Prostate gland (tissue), 2 donors: ENCODE measurements around the gene PEX13. TPM values are rescaled to one million over a fixed set of nuclear protein-coding genes. Genes with fewer than 3 reads are reported as not detected.

Source experiments
- DNase-seq: peaks from one replicate; pipeline ENCODE4 v3.0.0-alpha.2; 2019; ENCODE audit warnings: low spot score
- H3K27ac ChIP-seq, 2 donors: fragments of 200-600 bp; sonication (generic); 2 replicates each; pipeline ENCODE4 v1.5.1; 2017 to 2019
- H3K27me3 ChIP-seq: fragments of 200-600 bp; sonication (generic); replicated peaks from 2 replicates; pipeline ENCODE4 v1.5.1; 2019; ENCODE audit not compliant: insufficient read depth
- H3K36me3 ChIP-seq, 2 donors: fragments of 200-600 bp; sonication (generic); 1 replicate in 1 of 2; 2 replicates in 1 of 2; pipeline versions ENCODE4 v1.5.1 to v1.8.1; 2017 to 2019
- H3K4me1 ChIP-seq: fragments of 200-600 bp; sonication (generic); replicated peaks from 2 replicates; pipeline ENCODE4 v1.5.1; 2019
- H3K4me3 ChIP-seq, 2 donors: fragments of 200-600 bp; sonication (generic); 2 replicates each; pipeline ENCODE4 v1.5.1; 2017 to 2019
- H3K9me3 ChIP-seq: fragments of 200-600 bp; sonication (generic); 2 replicates; pipeline ENCODE4 v1.5.1; 2017
- CTCF ChIP-seq, 4 experiments: fragments of 200-600 bp in 2 of 4; fragments of 450-650 bp in 2 of 4; sonication (generic) in 2 of 4; IDR thresholded peaks; 1 replicate in 3 of 4; 2 replicates in 1 of 4; pipeline ENCODE4 v1.5.1; 2016 to 2019; ENCODE audit warnings: antibody characterized with exemption in 4 of 4, mild to moderate bottlenecking in 2 of 4, moderate library complexity in 2 of 4
- POLR2A ChIP-seq: fragments of 450-650 bp; IDR thresholded peaks from one replicate; pipeline ENCODE4 v1.6.1; 2016; ENCODE audit warnings: antibody characterized with exemption, mild to moderate bottlenecking
- POLR2AphosphoS5 ChIP-seq: sonication (generic); formaldehyde crosslinking; IDR thresholded peaks from one replicate; pipeline ENCODE4 v1.6.1; 2017; ENCODE audit warnings: antibody characterized with exemption
- WGBS: methylation state at CpG from one replicate; pipeline ENCODE4 v1.1.5; 2018; 5-methylcytosine and 5-hydroxymethylcytosine counted together
- intact Hi-C: fragments of 100-400 bp; cut with DNase I; formaldehyde crosslinking; loops from one replicate; pipeline ENCODE4 v1.14.2; 2022
- small RNA-seq, 2 donors: library from RNA; depleted of rRNA; stranded (forward); fragments of <200 nt; gene quantifications; one replicate each; pipeline ENCODE3, GENCODE V24; 2016
- total RNA-seq, 2 donors: library from RNA; depleted of rRNA; stranded (reverse); fragments of >200 nt; gene quantifications; one replicate each; pipeline ENCODE4 v1.1.0, GENCODE V29; 2016

PEX13 gene
- total RNA-seq, 2 donors from 2014 or later, result 31.7 to 63.8 TPM

GRCh38 chr2:61089797-61090196 lies 72.3 kb downstream of the PEX13 start:
- H3K27ac ChIP-seq, result no peak overlapping the region
- intact Hi-C loops, result no loop called here
- DNase-seq, result no peak

GRCh38 chr2:61090386-61090921 lies 72.9 kb downstream of the PEX13 start:
- intact Hi-C loops, result no loop called here
- Histone ChIP-seq H3K27me3 (no peaks in the 10 kb centered on the region), H3K9me3 (no peaks in the 10 kb centered on the region), H3K36me3 (no peaks in the 10 kb centered on the region), H3K27ac (no peak overlapping the region), H3K4me1 (no peaks in the 10 kb centered on the region), H3K4me3 (no peak overlapping the region)
- no peak for DNase-seq
- WGBS, result 88% methylated on average over 5 of the region's 5 CpGs
- no peak for TF ChIP-seq POLR2A
- TF ChIP-seq CTCF (IDR thresholded peaks at IDR 0.05), result no peak
- no peak for TF ChIP-seq POLR2AphosphoS5

More at GRCh38 chr2:61089797-61090196, 72.3 kb downstream of the PEX13 start:
- no peaks in the 10 kb centered on the region for H3K36me3 ChIP-seq
- H3K4me3 ChIP-seq, result no peak overlapping the region
- H3K4me1 ChIP-seq, result no peaks in the 10 kb centered on the region
- no peak for TF ChIP-seq POLR2AphosphoS5
- TF ChIP-seq CTCF (IDR thresholded peaks at IDR 0.05), result no peak
- TF ChIP-seq POLR2A, result no peak
- no peaks in the 10 kb centered on the region for H3K27me3 ChIP-seq
- H3K9me3 ChIP-seq, result no peaks in the 10 kb centered on the region

- no peaks in the 10 kb centered on the region for H3K4me1 ChIP-seq
- WGBS, result 89% methylated on average over 8 of the region's 8 CpGs
- intact Hi-C loops, result no loop called here
Measured at GRCh38 chr2:61091485-61091884, 74.0 kb downstream of the PEX13 start.

GRCh38 chr2:61096438-61096837 lies 78.9 kb downstream of the PEX13 start:
- H3K27ac ChIP-seq, result no peak overlapping the region
- H3K36me3 ChIP-seq, result no peaks in the 10 kb centered on the region
- no peak for TF ChIP-seq POLR2AphosphoS5
- TF ChIP-seq POLR2A, result no peak
- TF ChIP-seq CTCF (IDR thresholded peaks at IDR 0.05), result no peak
- intact Hi-C loops, result no loop called here
- no peaks in the 10 kb centered on the region for H3K4me1 ChIP-seq
- H3K9me3 ChIP-seq, result no peaks in the 10 kb centered on the region
- no peaks in the 10 kb centered on the region for H3K27me3 ChIP-seq
- no peak for DNase-seq
- no peak overlapping the region for H3K4me3 ChIP-seq
- WGBS, result 97% methylated on average over 3 of the region's 3 CpGs

More at GRCh38 chr2:61091485-61091884, 74.0 kb downstream of the PEX13 start:
- Histone ChIP-seq H3K36me3 (no peaks in the 10 kb centered on the region), H3K4me3 (no peak overlapping the region), H3K9me3 (no peaks in the 10 kb centered on the region), H3K27me3 (no peaks in the 10 kb centered on the region), H3K27ac (no peak overlapping the region)
- no peak for DNase-seq
- no peak for TF ChIP-seq POLR2AphosphoS5

- WGBS, result 97% methylated on average over 4 of the region's 4 CpGs
- no peak overlapping the region for H3K4me3 ChIP-seq
- no peak for TF ChIP-seq POLR2AphosphoS5
- no peak for TF ChIP-seq CTCF (IDR thresholded peaks at IDR 0.05)
- TF ChIP-seq POLR2A, result no peak
- H3K27ac ChIP-seq, result no peak overlapping the region
- intact Hi-C loops, result no loop called here
- no peaks in the 10 kb centered on the region for H3K27me3 ChIP-seq
- no peaks in the 10 kb centered on the region for H3K36me3 ChIP-seq
- H3K4me1 ChIP-seq, result no peaks in the 10 kb centered on the region
- no peaks in the 10 kb centered on the region for H3K9me3 ChIP-seq
- DNase-seq, result no peak
Measured at GRCh38 chr2:61100801-61101200, 83.3 kb downstream of the PEX13 start.

Small RNA genes lying within 50 kb of the gene (small RNA-seq; reads per million reads assigned to genes)
- gene RNA5SP95, result 0 reads per million in 2 donors

Other genes with a start within 250 kb of the PEX13 start
- 10 to 100 TPM; 10.2 to 30.0 TPM for gene REL, start 136.1 kb upstream of the PEX13 start, total RNA-seq
- gene PUS10, start 535 bp downstream of the PEX13 start, total RNA-seq, result 10 to 100 TPM in 1 of 2 donors, 1 to 10 TPM in 1; 5.6 to 10.1 TPM
- 1 to 10 TPM; 4.8 to 7.7 TPM for gene SANBR, start 48.2 kb downstream of the PEX13 start, total RNA-seq
- 10 to 100 TPM; 12.0 to 22.1 TPM for gene C2orf74, start 144.5 kb downstream of the PEX13 start, total RNA-seq